ENCODE data around the gene KCNH2.

DNA sequence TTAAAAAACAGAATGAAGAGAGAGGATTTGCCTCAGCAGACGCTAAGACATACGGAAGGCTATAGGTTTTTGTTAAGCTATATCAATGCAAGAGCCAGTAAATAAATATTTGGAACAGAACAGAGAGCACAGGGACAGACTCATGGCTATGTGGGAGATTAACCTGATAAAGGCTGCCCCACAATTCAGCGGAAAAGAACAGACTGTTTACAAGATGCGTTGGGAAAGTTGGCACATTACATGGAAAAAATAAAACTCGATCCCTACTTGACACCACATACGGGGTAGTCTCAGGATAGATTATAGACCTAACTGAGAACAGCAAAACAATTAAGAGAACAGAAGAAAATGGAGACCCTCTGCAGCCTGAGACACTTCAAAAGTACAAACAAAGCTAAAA, 10.8 kb downstream of the KCNH2 start:
- TF ChIP-seq, protein P1, sequence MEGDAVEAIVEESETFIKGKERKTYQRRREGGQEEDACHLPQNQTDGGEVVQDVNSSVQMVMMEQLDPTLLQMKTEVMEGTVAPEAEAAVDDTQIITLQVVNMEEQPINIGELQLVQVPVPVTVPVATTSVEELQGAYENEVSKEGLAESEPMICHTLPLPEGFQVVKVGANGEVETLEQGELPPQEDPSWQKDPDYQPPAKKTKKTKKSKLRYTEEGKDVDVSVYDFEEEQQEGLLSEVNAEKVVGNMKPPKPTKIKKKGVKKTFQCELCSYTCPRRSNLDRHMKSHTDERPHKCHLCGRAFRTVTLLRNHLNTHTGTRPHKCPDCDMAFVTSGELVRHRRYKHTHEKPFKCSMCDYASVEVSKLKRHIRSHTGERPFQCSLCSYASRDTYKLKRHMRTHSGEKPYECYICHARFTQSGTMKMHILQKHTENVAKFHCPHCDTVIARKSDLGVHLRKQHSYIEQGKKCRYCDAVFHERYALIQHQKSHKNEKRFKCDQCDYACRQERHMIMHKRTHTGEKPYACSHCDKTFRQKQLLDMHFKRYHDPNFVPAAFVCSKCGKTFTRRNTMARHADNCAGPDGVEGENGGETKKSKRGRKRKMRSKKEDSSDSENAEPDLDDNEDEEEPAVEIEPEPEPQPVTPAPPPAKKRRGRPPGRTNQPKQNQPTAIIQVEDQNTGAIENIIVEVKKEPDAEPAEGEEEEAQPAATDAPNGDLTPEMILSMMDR (IDR thresholded peaks at IDR 0.05), result no peak
- TF ChIP-seq POLR2A (IDR thresholded peaks at IDR 0.05), result no peak

Measured in lower leg skin (tissue), 3 donors.